ENCODE results near the gene KRTAP4-3. TPM values are rescaled to one million over a fixed set of nuclear protein-coding genes. Genes with fewer than 3 reads are reported as not detected.
"Not testable (repeated sequence)": the region's sequence is repeated elsewhere in the genome, so short reads cannot be mapped to it uniquely, and the experiment has no call there.

The KRTAP4-3 gene
- total RNA-seq, 1 donor from 2014 or later: not detected

- Mint-ChIP-seq H3K36me3 (ENCODE audit: unreplicated experiment) (peaks cover 4% of the 10 kb centered on the region), H3K4me1 (ENCODE audit: low read depth, unreplicated experiment) (no peaks in the 10 kb centered on the region), H3K27me3 (ENCODE audit: unreplicated experiment) (peaks cover 8% of the 10 kb centered on the region), H3K9me3 (ENCODE audit: unreplicated experiment) (peaks cover 8% of the 10 kb centered on the region), H3K27ac (ENCODE audit: unreplicated experiment) (peak within 1 kb of the TSS; percentile 23), H3K4me3 (ENCODE audit: unreplicated experiment) (no peak within 1 kb of the TSS)
- no peak for TF ChIP-seq CTCF (IDR thresholded peaks at IDR 0.05; ENCODE audit: partially characterized antibody, unreplicated experiment)
- no peak for DNase-seq
Measured at GRCh38 chr17:41149652-41149985, 18.4 kb downstream of the KRTAP4-3 start, which contains the start of gene KRTAP4-5. KRTAP4-5 (minus strand) TSS chr17:41149825; CDS start chr17:41149767, 58 bp downstream.

GRCh38 chr17:41148971-41149651 lies 18.9 kb downstream of the KRTAP4-3 start:
- H3K27ac Mint-ChIP-seq (ENCODE audit: unreplicated experiment): peak overlapping the region; percentile 23
- H3K27me3 Mint-ChIP-seq (ENCODE audit: unreplicated experiment); H3K9me3 Mint-ChIP-seq (ENCODE audit: unreplicated experiment); H3K36me3 Mint-ChIP-seq (ENCODE audit: unreplicated experiment); H3K4me1 Mint-ChIP-seq (ENCODE audit: low read depth, unreplicated experiment); H3K4me3 Mint-ChIP-seq (ENCODE audit: unreplicated experiment): not testable (repeated sequence)
- DNase-seq: peak; percentile 22

- peaks cover 8% of the 10 kb centered on the region for H3K27me3 Mint-ChIP-seq (ENCODE audit: unreplicated experiment)
- no peak for TF ChIP-seq CTCF (IDR thresholded peaks at IDR 0.05; ENCODE audit: partially characterized antibody, unreplicated experiment)
- H3K27ac Mint-ChIP-seq (ENCODE audit: unreplicated experiment): no peak overlapping the region
- DNase-seq: no peak
- H3K4me3 Mint-ChIP-seq (ENCODE audit: unreplicated experiment): no peak overlapping the region
- H3K9me3 Mint-ChIP-seq (ENCODE audit: unreplicated experiment): peaks cover 12% of the 10 kb centered on the region
- no peaks in the 10 kb centered on the region for H3K4me1 Mint-ChIP-seq (ENCODE audit: low read depth, unreplicated experiment)
- H3K36me3 Mint-ChIP-seq (ENCODE audit: unreplicated experiment): peaks cover 12% of the 10 kb centered on the region
Measured at GRCh38 chr17:41147531-41148204, 20.4 kb downstream of the KRTAP4-3 start.

GRCh38 chr17:41145261-41145660 lies 22.8 kb downstream of the KRTAP4-3 start:
- Mint-ChIP-seq H3K27ac (ENCODE audit: unreplicated experiment) (no peak overlapping the region), H3K27me3 (ENCODE audit: unreplicated experiment) (peaks cover 8% of the 10 kb centered on the region), H3K36me3 (ENCODE audit: unreplicated experiment) (peaks cover 21% of the 10 kb centered on the region), H3K4me1 (ENCODE audit: low read depth, unreplicated experiment) (no peaks in the 10 kb centered on the region), H3K9me3 (ENCODE audit: unreplicated experiment) (peaks cover 12% of the 10 kb centered on the region), H3K4me3 (ENCODE audit: unreplicated experiment) (no peak overlapping the region)
- DNase-seq: no peak
- TF ChIP-seq CTCF (IDR thresholded peaks at IDR 0.05; ENCODE audit: partially characterized antibody, unreplicated experiment): no peak

- H3K36me3 Mint-ChIP-seq (ENCODE audit: unreplicated experiment): peaks cover 21% of the 10 kb centered on the region
- H3K27ac Mint-ChIP-seq (ENCODE audit: unreplicated experiment): no peak overlapping the region
- no peak for TF ChIP-seq CTCF (IDR thresholded peaks at IDR 0.05; ENCODE audit: partially characterized antibody, unreplicated experiment)
- H3K27me3 Mint-ChIP-seq (ENCODE audit: unreplicated experiment): peaks cover 8% of the 10 kb centered on the region
- no peaks in the 10 kb centered on the region for H3K4me1 Mint-ChIP-seq (ENCODE audit: low read depth, unreplicated experiment)
- peaks cover 12% of the 10 kb centered on the region for H3K9me3 Mint-ChIP-seq (ENCODE audit: unreplicated experiment)
- no peak overlapping the region for H3K4me3 Mint-ChIP-seq (ENCODE audit: unreplicated experiment)
- DNase-seq: no peak
Measured at GRCh38 chr17:41144846-41145245, 23.2 kb downstream of the KRTAP4-3 start.

All from glutamatergic neuron (in vitro differentiated cells).